Stimulated activated naive CD8-positive, alpha-beta T cell treated with anti-CD3 and anti-CD28 coated beads, Interleukin-15, Interleukin-2, amounts not matched to agents 100 U/mL and 50 U/mL, for 24 hours (primary cell): ENCODE results near the gene TRMT2A.

Experiments
- ATAC-seq: fragments of 150-1000 bp; cut with Tn5 transposase; one replicate; pipeline ENCODE4 v1.10.0; 2021
- DNase-seq: peaks from one replicate; pipeline ENCODE4 v3.0.0; 2021

TRMT2A gene

GRCh38 chr22:20062766-20063083, 54.3 kb downstream of the TRMT2A start:
- no peak for ATAC-seq
- no peak for DNase-seq

DNA sequence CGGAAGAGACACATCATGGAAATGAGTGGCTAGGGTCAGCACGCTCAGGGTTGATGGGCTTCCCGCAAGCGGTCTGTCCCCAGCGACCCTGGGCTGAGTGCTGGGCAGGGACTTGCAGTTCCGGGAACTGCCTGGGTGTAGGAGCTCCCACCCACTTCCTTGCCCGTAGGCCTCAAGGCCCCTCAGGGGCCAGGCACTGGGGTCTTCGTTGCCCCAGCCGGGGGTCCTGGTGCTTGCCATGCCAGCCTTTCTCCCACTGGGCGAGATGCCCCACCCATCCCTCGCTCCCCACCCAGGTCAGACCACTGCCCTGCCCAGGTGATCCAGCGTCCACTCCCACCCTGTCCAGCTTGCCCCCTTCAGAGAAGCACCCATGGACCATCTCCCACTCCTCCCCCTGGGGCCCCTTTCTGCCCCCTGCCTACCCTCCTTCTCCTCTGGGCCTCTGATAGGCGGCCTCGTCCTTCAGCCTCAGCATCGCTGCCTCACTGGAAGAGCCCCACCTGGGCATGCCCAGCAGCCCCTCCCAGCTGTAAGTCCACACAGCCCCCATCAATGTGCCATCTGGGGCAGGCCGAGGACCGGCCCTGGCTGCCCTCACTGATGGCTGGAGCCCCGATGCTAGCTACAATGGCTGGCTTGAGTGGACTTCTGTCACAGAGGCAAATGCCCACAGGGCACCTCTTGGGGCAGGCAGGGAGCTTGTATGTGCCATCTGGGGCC, 54.8 kb downstream of the TRMT2A start:
- no peak for ATAC-seq
- DNase-seq = no peak
